ENCODE results near the gene RASA3. TPM values are rescaled to one million over a fixed set of nuclear protein-coding genes. Genes with fewer than 3 reads are reported as not detected.

Gene RASA3
- total RNA-seq, 1 experiment from 2014 or later = 0.95 TPM

DNA sequence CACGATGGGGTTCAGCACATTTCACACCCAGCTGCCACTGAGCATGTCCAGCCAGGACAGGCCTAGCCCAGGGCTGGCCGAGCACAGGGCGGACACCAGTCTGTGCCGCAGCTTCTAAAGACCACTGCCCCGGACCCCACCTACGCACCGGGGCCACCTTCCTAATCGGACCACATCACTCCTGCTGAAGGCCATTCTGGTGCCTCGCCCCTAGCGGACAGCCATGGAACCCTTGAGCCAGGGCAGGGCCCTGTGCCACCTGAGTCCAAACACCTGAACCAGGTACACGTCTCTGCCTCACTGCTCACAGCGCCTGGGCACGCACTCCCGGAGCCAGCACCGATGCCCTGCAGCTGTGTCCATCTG lies 150.1 kb downstream of the RASA3 start:
- intact Hi-C loops (cut with micrococcal nuclease; ENCODE audit: unreplicated experiment) = no loop called here
- Histone ChIP-seq H3K4me1 (peaks cover 1% of the 10 kb centered on the region), H3K9me3 (no peaks in the 10 kb centered on the region), H3K4me3 (ENCODE audit: low read depth, low read length) (no peak overlapping the region), H3K27me3 (replicated peaks; ENCODE audit: control insufficient read depth, insufficient read depth, low read length) (no peaks in the 10 kb centered on the region), H3K36me3 (ENCODE audit: control insufficient read depth, insufficient read depth, low read length) (no peaks in the 10 kb centered on the region)
- POLR2A ChIA-PET = no interaction called here
- Mint-ChIP-seq H3K4me3 (ENCODE audit: unreplicated experiment) (no peak overlapping the region), H3K36me3 (ENCODE audit: insufficient read depth, unreplicated experiment) (peaks cover 6% of the 10 kb centered on the region), H3K27ac (ENCODE audit: unreplicated experiment) (no peak overlapping the region), H3K27me3 (ENCODE audit: insufficient read depth, unreplicated experiment) (peaks cover 6% of the 10 kb centered on the region), H3K9me3 (ENCODE audit: unreplicated experiment) (peaks cover 10% of the 10 kb centered on the region), H3K4me1 (ENCODE audit: low read depth, unreplicated experiment) (no peaks in the 10 kb centered on the region)
- no peak for DNase-seq
- CTCF ChIA-PET = no interaction called here
- BruUV-seq (replicated peaks) = no TSS peak
- TF ChIP-seq CTCF (IDR thresholded peaks at IDR 0.05; ENCODE audit: insufficient read depth in 1 of 2, low read depth in 1 of 2, low read length in 1 of 2, severe bottlenecking in 1 of 2, unreplicated experiment in 1 of 2) = no peak

GRCh38 chr13:113981611-113982295 lies 150.7 kb downstream of the RASA3 start:
- H3K4me3 ChIP-seq (ENCODE audit: low read depth, low read length) = no peak overlapping the region
- Mint-ChIP-seq H3K36me3 (ENCODE audit: insufficient read depth, unreplicated experiment) (peaks cover 6% of the 10 kb centered on the region), H3K9me3 (ENCODE audit: unreplicated experiment) (peaks cover 10% of the 10 kb centered on the region), H3K27me3 (ENCODE audit: insufficient read depth, unreplicated experiment) (peaks cover 6% of the 10 kb centered on the region), H3K4me3 (ENCODE audit: unreplicated experiment) (no peak overlapping the region), H3K4me1 (ENCODE audit: low read depth, unreplicated experiment) (no peaks in the 10 kb centered on the region), H3K27ac (ENCODE audit: unreplicated experiment) (no peak overlapping the region)
- no peaks in the 10 kb centered on the region for H3K9me3 ChIP-seq
- H3K4me1 ChIP-seq = peaks cover 6% of the 10 kb centered on the region
- H3K27me3 ChIP-seq (replicated peaks; ENCODE audit: control insufficient read depth, insufficient read depth, low read length) = no peaks in the 10 kb centered on the region
- TF ChIP-seq CTCF (IDR thresholded peaks at IDR 0.05; ENCODE audit: insufficient read depth in 1 of 2, low read depth in 1 of 2, low read length in 1 of 2, severe bottlenecking in 1 of 2, unreplicated experiment in 1 of 2) = no peak
- no peaks in the 10 kb centered on the region for H3K36me3 ChIP-seq (ENCODE audit: control insufficient read depth, insufficient read depth, low read length)
- intact Hi-C loops (cut with micrococcal nuclease; ENCODE audit: unreplicated experiment) = no loop called here
- POLR2A ChIA-PET = no interaction called here
- BruUV-seq (replicated peaks) = no TSS peak
- no peak for DNase-seq
- CTCF ChIA-PET = no interaction called here

DNA sequence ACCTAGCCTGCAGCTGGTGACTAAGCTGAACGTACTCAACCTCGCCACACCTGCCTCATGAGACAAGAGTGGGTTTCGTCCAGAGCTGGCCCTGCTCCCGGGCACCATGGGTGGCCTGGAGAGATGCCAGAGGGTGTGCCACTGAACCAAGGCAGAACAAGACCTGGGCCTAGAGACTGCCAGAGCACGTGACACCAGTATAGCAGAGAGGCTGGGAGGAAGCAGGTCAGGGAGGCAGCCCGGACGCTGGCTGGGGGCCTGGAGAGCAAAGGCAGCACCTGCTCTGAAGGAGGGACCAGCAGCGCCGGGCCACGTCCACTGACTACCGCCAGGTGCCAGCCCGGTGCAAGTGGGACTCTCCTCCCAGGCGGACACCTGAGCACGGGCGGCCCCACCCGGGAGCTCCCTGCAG lies 151.2 kb downstream of the RASA3 start:
- Mint-ChIP-seq H3K4me3 (ENCODE audit: unreplicated experiment) (no peak overlapping the region), H3K4me1 (ENCODE audit: low read depth, unreplicated experiment) (no peaks in the 10 kb centered on the region), H3K27ac (ENCODE audit: unreplicated experiment) (no peak overlapping the region), H3K9me3 (ENCODE audit: unreplicated experiment) (peaks cover 10% of the 10 kb centered on the region), H3K36me3 (ENCODE audit: insufficient read depth, unreplicated experiment) (peaks cover 6% of the 10 kb centered on the region), H3K27me3 (ENCODE audit: insufficient read depth, unreplicated experiment) (peaks cover 6% of the 10 kb centered on the region)
- Histone ChIP-seq H3K4me3 (ENCODE audit: low read depth, low read length) (no peak overlapping the region), H3K4me1 (peaks cover 10% of the 10 kb centered on the region), H3K36me3 (ENCODE audit: control insufficient read depth, insufficient read depth, low read length) (no peaks in the 10 kb centered on the region), H3K9me3 (no peaks in the 10 kb centered on the region), H3K27me3 (replicated peaks; ENCODE audit: control insufficient read depth, insufficient read depth, low read length) (no peaks in the 10 kb centered on the region)
- POLR2A ChIA-PET = no interaction called here
- CTCF ChIA-PET = no interaction called here
- BruUV-seq (replicated peaks) = no TSS peak
- no peak for TF ChIP-seq CTCF (IDR thresholded peaks at IDR 0.05; ENCODE audit: insufficient read depth in 1 of 2, low read depth in 1 of 2, low read length in 1 of 2, severe bottlenecking in 1 of 2, unreplicated experiment in 1 of 2)
- peak in 1 of 2 experiments; percentile 31 for DNase-seq
- intact Hi-C loops (cut with micrococcal nuclease; ENCODE audit: unreplicated experiment) = no loop called here
